Measurements from ENCODE around the gene ADGRG6. TPM values are rescaled to one million over a fixed set of nuclear protein-coding genes. Genes with fewer than 3 reads are reported as not detected.
"Not testable (repeated sequence)": the region's sequence is repeated elsewhere in the genome, so short reads cannot be mapped to it uniquely, and the experiment has no call there.

Gene ADGRG6
- polyA plus RNA-seq, 1 experiment, result 25.4 TPM

DNA sequence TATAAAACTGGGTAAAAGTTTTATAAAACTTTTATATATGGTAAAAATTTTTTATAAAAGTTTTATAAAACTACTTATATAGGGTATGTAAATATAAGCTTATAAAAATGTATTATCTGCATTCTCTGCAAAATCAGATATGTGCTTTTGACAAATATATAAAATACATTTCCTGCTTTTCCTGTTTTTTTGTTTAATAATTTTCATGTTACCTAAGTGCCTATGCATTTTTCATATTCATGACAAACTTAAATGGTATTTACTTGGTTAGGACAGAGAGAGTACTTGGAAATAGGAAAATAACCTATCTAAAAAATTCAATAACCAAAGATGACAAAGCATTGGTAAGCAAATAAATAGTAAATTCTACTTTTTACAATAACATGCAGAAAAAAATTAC lies 41.2 kb downstream of the ADGRG6 start:
- POLR2A ChIA-PET, result no interaction called here
- Histone ChIP-seq H3K36me3 (ENCODE audit: control insufficient read depth, insufficient read depth, low read length) (no peaks in the 10 kb centered on the region), H3K27me3 (ENCODE audit: control insufficient read depth, insufficient read depth, low read length) (no peaks in the 10 kb centered on the region), H3K4me3 (ENCODE audit: low read depth, low read length) (no peak overlapping the region)
- TF ChIP-seq, protein P1, sequence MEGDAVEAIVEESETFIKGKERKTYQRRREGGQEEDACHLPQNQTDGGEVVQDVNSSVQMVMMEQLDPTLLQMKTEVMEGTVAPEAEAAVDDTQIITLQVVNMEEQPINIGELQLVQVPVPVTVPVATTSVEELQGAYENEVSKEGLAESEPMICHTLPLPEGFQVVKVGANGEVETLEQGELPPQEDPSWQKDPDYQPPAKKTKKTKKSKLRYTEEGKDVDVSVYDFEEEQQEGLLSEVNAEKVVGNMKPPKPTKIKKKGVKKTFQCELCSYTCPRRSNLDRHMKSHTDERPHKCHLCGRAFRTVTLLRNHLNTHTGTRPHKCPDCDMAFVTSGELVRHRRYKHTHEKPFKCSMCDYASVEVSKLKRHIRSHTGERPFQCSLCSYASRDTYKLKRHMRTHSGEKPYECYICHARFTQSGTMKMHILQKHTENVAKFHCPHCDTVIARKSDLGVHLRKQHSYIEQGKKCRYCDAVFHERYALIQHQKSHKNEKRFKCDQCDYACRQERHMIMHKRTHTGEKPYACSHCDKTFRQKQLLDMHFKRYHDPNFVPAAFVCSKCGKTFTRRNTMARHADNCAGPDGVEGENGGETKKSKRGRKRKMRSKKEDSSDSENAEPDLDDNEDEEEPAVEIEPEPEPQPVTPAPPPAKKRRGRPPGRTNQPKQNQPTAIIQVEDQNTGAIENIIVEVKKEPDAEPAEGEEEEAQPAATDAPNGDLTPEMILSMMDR (IDR thresholded peaks at IDR 0.05; ENCODE audit: insufficient read depth, low read depth, low read length), result no peak
- CTCF ChIA-PET, result no interaction called here
- DNase-seq (ENCODE audit: low read depth), result no peak

DNA sequence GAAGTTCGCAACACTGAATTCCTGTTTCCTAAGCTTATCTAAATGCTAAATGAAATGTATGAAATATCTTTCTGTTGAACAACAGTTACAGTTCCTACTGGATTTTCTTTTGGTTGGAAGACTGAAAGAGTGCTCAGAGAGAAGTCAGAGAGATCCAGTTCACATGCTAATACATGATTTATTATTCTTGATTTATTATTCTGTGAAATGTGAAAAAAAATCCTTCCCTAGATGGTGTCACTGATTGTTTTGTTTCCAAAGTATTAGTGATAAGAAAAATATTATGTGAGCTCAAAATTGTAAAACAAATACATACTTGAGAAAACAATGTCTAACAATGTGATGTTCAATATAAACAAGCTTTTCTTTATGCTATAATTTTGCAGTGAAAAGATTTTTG lies 42.1 kb downstream of the ADGRG6 start:
- CTCF ChIA-PET, result no interaction called here
- no peak for DNase-seq (ENCODE audit: low read depth)
- no peak overlapping the region for H3K4me3 ChIP-seq (ENCODE audit: low read depth, low read length)
- TF ChIP-seq, protein P1 (IDR thresholded peaks at IDR 0.05; ENCODE audit: insufficient read depth, low read depth, low read length), result no peak
- H3K27me3 ChIP-seq (ENCODE audit: control insufficient read depth, insufficient read depth, low read length), result no peaks in the 10 kb centered on the region
- POLR2A ChIA-PET, result no interaction called here
- no peaks in the 10 kb centered on the region for H3K36me3 ChIP-seq (ENCODE audit: control insufficient read depth, insufficient read depth, low read length)

DNA sequence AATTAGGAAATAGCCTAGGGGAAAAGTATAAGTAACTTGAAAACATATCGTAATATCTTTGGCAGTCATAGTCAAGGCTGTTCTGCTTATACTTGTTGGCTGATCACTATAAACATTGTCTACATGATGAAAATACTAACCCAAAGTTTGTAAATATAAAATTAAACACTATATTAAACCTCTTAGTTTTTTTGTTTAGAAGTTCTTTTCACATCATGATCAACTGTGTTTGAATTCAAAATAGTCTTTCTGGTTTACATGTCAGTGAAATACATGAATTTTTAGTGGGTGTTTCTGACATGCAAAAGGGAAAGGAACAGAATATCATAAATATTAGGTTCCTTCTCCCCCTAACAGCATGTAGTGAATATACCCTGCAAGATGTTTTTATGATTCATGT lies 43.5 kb downstream of the ADGRG6 start:
- Histone ChIP-seq H3K36me3 (ENCODE audit: control insufficient read depth, insufficient read depth, low read length) (no peaks in the 10 kb centered on the region), H3K27me3 (ENCODE audit: control insufficient read depth, insufficient read depth, low read length) (no peaks in the 10 kb centered on the region), H3K4me3 (ENCODE audit: low read depth, low read length) (no peak overlapping the region)
- no peak for DNase-seq (ENCODE audit: low read depth)
- TF ChIP-seq, protein P1 (IDR thresholded peaks at IDR 0.05; ENCODE audit: insufficient read depth, low read depth, low read length), result no peak
- CTCF ChIA-PET, result interaction anchor here (0.7 kb wide), 1 partner anchor 10 kb away, joined by 4 read pairs; no protein-coding TSS in a partner anchor
- POLR2A ChIA-PET, result no interaction called here

DNA sequence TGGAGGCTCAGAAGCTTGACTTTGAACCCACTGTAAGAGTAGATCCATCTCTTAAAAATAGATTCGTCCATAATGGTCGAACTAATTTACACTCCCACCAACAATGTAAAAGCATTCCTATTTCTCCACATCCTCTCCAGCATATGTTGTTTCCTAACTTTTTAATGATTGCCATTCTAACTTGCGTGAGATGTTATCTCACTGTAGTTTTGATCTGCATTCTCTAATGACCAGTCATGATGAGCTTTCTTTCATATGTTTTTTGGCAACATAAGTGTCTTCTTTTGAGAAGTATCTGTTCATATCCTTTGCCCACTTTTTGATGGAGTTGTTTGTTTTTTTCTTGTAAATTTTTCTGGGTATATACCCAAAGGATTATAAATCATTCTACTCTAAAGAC lies 44.4 kb downstream of the ADGRG6 start:
- POLR2A ChIA-PET; H3K27me3 ChIP-seq (ENCODE audit: control insufficient read depth, insufficient read depth, low read length); H3K4me3 ChIP-seq (ENCODE audit: low read depth, low read length); H3K36me3 ChIP-seq (ENCODE audit: control insufficient read depth, insufficient read depth, low read length); DNase-seq (ENCODE audit: low read depth): not testable (repeated sequence)
- CTCF ChIA-PET, result interaction anchor here (0.7 to 1.2 kb wide), 2 partner anchors 9 to 11 kb away, joined by 3 to 4 read pairs; no protein-coding TSS in a partner anchor

DNA sequence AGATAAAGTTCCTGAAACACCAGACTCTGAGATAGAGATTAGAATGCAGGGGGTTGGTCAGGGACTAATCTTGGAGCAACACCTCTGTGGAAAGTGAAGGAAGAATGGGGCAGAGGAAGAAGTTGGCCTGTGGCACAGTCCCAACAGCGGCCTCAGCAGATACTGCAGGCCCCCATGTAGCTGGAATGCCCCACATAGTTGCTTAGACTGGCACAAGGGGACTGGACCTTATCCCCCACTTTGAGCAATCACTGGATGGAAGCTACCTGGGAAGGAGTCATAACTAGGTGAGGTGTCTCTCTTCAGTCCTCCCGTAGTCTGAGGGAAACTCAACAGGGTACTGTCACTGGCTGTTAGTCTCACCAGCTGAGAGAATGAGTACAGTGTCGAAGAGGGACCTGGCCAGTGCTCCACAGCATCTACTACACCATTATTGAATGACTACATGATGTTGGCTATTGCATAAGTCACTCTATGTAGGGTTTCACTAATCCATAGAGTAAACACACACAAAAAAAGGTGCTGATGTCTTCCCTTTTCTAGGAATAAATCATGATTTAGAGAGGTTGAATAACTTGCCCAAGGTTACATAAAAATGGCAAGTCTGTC lies 47.5 kb downstream of the ADGRG6 start:
- no peaks in the 10 kb centered on the region for H3K27me3 ChIP-seq (ENCODE audit: control insufficient read depth, insufficient read depth, low read length)
- POLR2A ChIA-PET, result no interaction called here
- no peak for DNase-seq (ENCODE audit: low read depth)
- no peak overlapping the region for H3K4me3 ChIP-seq (ENCODE audit: low read depth, low read length)
- CTCF ChIA-PET, result interaction anchor here (0.6 kb wide), 1 partner anchor 1190 kb away, joined by 4 read pairs; no protein-coding TSS in a partner anchor
- TF ChIP-seq, protein P1 (IDR thresholded peaks at IDR 0.05; ENCODE audit: insufficient read depth, low read depth, low read length), result no peak
- no peaks in the 10 kb centered on the region for H3K36me3 ChIP-seq (ENCODE audit: control insufficient read depth, insufficient read depth, low read length)

DNA sequence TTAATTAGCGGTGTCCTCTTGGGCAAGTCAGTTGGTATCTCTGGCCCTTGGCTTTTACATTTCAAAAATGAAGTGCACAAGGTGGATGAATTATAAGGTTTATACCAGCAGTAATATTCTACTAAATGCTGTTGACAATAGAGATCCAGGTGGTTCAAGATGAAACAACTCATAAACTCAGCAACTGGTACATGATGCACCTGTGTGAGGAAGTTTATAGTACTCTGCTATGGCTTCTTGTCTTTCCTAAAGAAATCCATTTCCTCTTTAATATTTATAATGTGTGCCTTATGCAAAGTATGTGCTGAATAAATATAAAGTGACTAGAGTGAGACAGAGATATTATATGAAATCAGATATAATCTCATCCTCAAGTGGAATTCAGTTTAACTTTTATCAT lies 48.5 kb downstream of the ADGRG6 start:
- TF ChIP-seq, protein P1 (IDR thresholded peaks at IDR 0.05; ENCODE audit: insufficient read depth, low read depth, low read length), result no peak
- CTCF ChIA-PET, result interaction anchor here (0.6 kb wide), 1 partner anchor 1191 kb away, joined by 4 read pairs; no protein-coding TSS in a partner anchor
- POLR2A ChIA-PET, result no interaction called here

More for the DNA sequence above, 48.5 kb downstream of the ADGRG6 start:
- H3K27me3 ChIP-seq (ENCODE audit: control insufficient read depth, insufficient read depth, low read length), result no peaks in the 10 kb centered on the region
- no peaks in the 10 kb centered on the region for H3K36me3 ChIP-seq (ENCODE audit: control insufficient read depth, insufficient read depth, low read length)
- no peak for DNase-seq (ENCODE audit: low read depth)
- H3K4me3 ChIP-seq (ENCODE audit: low read depth, low read length), result no peak overlapping the region

All from BJ (cell line).